ENCODE measurements around the gene NSF.
"Not testable (repeated sequence)": the region's sequence is repeated elsewhere in the genome, so short reads cannot be mapped to it uniquely, and the experiment has no call there.

The NSF gene

DNA sequence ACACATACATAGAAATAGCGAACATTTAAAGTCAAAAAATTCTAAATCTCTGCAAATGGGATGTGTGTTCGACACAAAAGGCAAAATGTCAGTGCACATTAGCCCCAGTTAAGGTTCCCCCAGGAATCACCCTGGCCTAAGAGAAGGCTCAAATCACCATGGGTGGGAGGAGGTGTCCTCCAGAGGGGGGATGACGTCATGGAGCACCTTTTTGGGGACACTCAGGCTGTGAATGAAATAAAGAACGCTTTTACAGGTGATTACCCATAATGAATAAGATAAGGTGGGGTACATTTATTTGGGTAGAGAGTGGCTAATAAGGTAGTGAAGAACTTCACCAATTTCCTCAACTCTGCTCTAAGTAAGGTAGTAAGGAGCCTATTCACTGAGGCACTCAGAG is 201.6 kb downstream of the NSF start:
- no peak for ATAC-seq
- TF ChIP-seq ZNF565 (CRISPR knock-in tag; conservative IDR thresholded peaks at IDR 0.05; ENCODE audit: low read depth) (no peak), TOX (CRISPR knock-in tag; IDR thresholded peaks at IDR 0.05; ENCODE audit: borderline replicate concordance) (no peak), RARB (CRISPR knock-in tag; IDR thresholded peaks at IDR 0.05) (no peak), GLIS3 (CRISPR knock-in tag; IDR thresholded peaks at IDR 0.05) (no peak), CSDC2 (CRISPR knock-in tag; IDR thresholded peaks at IDR 0.05) (no peak), OSR1 (CRISPR knock-in tag; IDR thresholded peaks at IDR 0.05) (no peak), ZFP3 (CRISPR knock-in tag; IDR thresholded peaks at IDR 0.05) (no peak), ARNTL (CRISPR knock-in tag; IDR thresholded peaks at IDR 0.05; ENCODE audit: borderline replicate concordance, low read depth) (no peak), ZC3H10 (CRISPR knock-in tag; IDR thresholded peaks at IDR 0.05) (no peak), ESRRG (CRISPR knock-in tag; IDR thresholded peaks at IDR 0.05) (no peak), SNAI2 (CRISPR knock-in tag; IDR thresholded peaks at IDR 0.05) (no peak)
- TF ChIP-seq, protein P1, sequence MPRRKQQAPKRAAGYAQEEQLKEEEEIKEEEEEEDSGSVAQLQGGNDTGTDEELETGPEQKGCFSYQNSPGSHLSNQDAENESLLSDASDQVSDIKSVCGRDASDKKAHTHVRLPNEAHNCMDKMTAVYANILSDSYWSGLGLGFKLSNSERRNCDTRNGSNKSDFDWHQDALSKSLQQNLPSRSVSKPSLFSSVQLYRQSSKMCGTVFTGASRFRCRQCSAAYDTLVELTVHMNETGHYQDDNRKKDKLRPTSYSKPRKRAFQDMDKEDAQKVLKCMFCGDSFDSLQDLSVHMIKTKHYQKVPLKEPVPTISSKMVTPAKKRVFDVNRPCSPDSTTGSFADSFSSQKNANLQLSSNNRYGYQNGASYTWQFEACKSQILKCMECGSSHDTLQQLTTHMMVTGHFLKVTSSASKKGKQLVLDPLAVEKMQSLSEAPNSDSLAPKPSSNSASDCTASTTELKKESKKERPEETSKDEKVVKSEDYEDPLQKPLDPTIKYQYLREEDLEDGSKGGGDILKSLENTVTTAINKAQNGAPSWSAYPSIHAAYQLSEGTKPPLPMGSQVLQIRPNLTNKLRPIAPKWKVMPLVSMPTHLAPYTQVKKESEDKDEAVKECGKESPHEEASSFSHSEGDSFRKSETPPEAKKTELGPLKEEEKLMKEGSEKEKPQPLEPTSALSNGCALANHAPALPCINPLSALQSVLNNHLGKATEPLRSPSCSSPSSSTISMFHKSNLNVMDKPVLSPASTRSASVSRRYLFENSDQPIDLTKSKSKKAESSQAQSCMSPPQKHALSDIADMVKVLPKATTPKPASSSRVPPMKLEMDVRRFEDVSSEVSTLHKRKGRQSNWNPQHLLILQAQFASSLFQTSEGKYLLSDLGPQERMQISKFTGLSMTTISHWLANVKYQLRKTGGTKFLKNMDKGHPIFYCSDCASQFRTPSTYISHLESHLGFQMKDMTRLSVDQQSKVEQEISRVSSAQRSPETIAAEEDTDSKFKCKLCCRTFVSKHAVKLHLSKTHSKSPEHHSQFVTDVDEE (CRISPR knock-in tag; IDR thresholded peaks at IDR 0.05): no peak

GRCh38 chr17:46793023-46793422 is 202.6 kb downstream of the NSF start:
- not testable (repeated sequence) for ATAC-seq

GRCh38 chr17:46793541-46793940 is 203.1 kb downstream of the NSF start:
- no peak for TF ChIP-seq SNAI2 (CRISPR knock-in tag; IDR thresholded peaks at IDR 0.05)
- TF ChIP-seq PPARA (CRISPR knock-in tag; IDR thresholded peaks at IDR 0.05; ENCODE audit: borderline replicate concordance): no peak
- TF ChIP-seq ZFP30 (CRISPR knock-in tag; IDR thresholded peaks at IDR 0.05): no peak
- TF ChIP-seq CSDC2 (CRISPR knock-in tag; IDR thresholded peaks at IDR 0.05): no peak
- TF ChIP-seq ARNTL (CRISPR knock-in tag; IDR thresholded peaks at IDR 0.05; ENCODE audit: borderline replicate concordance, low read depth): no peak
- TF ChIP-seq ZC3H10 (CRISPR knock-in tag; IDR thresholded peaks at IDR 0.05): no peak
- TF ChIP-seq ZNF8 (CRISPR knock-in tag; IDR thresholded peaks at IDR 0.05): no peak
- no peak for TF ChIP-seq ISL1 (CRISPR knock-in tag; IDR thresholded peaks at IDR 0.05)
- no peak for TF ChIP-seq TCF4 (CRISPR knock-in tag; IDR thresholded peaks at IDR 0.05; ENCODE audit: borderline replicate concordance)
- no peak for TF ChIP-seq PATZ1 (CRISPR knock-in tag; IDR thresholded peaks at IDR 0.05; ENCODE audit: borderline replicate concordance)
- no peak for TF ChIP-seq POU6F1 (CRISPR knock-in tag; IDR thresholded peaks at IDR 0.05; ENCODE audit: borderline replicate concordance, low read depth)
- TF ChIP-seq ZNF565 (CRISPR knock-in tag; conservative IDR thresholded peaks at IDR 0.05; ENCODE audit: low read depth): no peak
- TF ChIP-seq, protein P1 (CRISPR knock-in tag; IDR thresholded peaks at IDR 0.05): no peak
- no peak for TF ChIP-seq ZNF70 (CRISPR knock-in tag; IDR thresholded peaks at IDR 0.05)
- TF ChIP-seq OSR1 (CRISPR knock-in tag; IDR thresholded peaks at IDR 0.05): no peak
- no peak for TF ChIP-seq BACH2 (CRISPR knock-in tag; IDR thresholded peaks at IDR 0.05; ENCODE audit: borderline replicate concordance)
- TF ChIP-seq CSRNP3 (CRISPR knock-in tag; IDR thresholded peaks at IDR 0.05): no peak
- no peak for ATAC-seq
